ENCODE data around the gene MOB4.

MOB4 gene

DNA sequence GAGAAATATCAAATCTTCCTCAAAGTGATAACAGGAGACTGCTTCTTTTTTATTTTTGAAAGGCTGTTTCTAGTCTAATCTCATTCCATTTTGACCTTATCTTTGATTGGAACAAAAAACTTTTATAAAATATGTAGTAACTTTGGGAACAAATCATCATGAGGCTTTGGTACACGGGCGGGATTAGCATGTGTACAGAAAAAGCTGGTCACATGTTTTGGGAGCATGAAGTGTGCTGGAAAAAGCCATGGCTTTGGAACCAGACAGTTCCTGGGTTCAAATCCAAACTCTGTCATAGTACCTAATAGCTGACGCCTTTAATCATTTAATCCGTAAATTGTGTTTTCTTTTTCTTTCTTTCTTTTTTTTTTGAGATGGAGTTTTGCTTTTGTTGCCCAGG is 81.3 kb downstream of the MOB4 start:
- no peak for DNase-seq

DNA sequence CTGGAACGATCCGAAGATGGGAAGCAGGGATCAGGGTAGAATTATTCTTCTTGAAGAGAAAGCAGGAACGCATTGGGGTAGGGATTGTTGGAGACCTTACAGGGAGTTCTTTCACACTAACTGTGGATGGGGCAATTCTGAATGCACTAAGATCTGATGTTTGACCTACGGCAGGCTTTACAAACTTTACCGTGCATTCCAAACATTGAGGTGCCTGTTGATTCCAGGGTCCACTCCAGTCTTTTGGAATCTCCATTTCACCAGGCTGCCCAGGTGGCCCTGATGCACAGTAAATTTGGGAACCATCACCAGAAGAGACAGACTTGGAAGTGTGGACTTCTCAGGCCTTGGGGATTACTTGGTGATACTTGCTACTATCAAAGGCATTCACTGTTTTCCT is 82.6 kb downstream of the MOB4 start:
- no peak for DNase-seq

DNA sequence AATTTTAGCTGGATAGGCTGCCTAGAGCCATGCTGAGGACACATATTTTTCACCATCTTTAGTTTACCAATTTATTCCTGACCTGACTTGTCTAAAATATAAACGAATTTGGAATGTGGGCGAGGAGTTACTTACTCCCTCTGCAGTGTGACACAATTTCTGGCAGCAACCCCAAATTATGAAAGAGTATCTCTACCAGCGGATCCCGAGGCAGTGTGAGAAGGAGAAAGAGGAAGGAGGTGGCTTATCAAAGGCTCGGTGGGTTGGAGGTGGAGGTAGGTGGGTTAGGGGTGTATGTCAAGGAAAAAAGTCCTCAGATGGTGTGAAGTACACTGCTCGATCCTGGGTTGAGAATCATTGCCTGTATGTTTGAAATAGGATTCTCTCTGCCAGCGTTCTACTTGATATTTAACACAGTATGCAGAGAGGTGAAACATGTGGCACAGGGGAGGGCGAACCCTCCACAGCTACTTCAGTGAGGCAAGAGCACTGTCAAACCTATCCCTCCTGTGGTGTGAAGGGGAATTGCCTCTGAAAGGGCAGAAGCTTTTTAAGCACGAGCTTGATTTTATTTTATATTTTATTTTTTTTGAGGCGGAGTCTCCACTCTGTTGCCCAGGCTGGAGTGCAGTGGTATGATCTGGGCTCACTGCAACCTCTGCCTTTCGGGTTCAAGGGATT is 83.6 kb downstream of the MOB4 start:
- no peak for DNase-seq

DNA sequence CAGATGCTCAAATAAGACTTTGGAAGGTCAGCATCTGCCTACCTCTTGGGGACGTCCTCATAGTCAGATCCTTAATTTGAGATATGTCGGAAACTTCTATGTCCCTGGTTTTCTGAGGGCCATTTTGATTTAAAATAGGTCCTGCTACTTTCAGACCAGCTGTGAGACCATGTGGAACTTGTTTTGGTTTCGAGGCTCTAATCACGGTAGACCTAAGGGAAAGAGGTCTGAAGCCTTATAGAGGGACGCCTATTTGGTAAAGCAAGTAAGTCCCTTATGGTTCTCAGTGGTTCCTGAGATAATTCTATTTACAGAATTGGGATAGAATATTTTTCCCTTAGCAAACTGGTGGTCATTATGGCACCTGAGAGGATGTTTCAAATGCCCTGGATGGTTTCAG is 84.4 kb downstream of the MOB4 start:
- DNase-seq: no peak

DNA sequence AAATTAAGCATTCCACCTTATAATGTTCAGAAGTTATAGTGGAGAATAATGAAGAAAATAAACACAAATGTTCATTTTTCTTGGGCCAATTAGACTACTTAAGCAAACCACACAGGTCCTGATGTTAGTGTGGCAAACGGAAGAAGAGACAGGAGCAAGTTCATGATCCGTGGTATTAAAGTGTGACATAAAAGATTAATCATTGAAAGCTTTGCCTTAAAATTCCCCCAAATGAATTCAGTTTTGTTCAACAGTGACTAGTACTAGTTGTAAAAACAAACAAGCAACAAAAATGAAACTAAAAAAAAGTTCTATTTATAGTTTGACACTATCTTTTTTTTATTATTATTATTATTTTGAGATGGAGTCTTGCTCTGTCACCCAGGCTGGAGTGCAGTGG is 85.9 kb downstream of the MOB4 start:
- DNase-seq: no peak

Data from NCI-H187 treated with DMSO at 0.1 percent for 48 hours (cell line).